NCI-H345 treated with DMSO at 0.1 percent for 48 hours (cell line): ENCODE data around the gene PRB2.
"Not testable (repeated sequence)": the region's sequence is repeated elsewhere in the genome, so short reads cannot be mapped to it uniquely, and the experiment has no call there.

Experiments
- DNase-seq: peaks from one replicate; lab custom pipeline; 2025; ENCODE audit not compliant: unreplicated experiment; lab: John Stamatoyannopoulos, UW

PRB2 gene

DNA sequence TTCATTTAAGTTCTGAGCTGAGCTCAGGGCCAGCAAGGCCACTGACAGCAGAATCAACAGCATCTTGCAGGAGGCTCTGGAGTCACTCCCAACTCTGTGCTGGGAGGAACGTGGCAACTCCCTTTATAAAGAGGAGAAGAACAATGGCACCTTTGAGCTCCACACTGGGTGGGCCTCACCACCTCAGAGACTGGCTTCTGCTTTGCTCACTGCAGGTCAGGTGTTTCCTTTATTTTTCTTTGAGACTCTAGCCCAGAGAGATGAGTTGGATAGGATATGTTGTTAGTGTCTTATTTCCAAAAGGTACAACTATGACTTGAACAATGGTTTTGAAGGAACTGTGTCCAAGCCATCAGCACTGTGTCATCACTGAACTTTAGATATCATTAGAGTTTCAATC lies at the start of gene PRB2:
TSS of gene PRB2 (minus strand) at position 101 of the 400 bp plus-strand sequence. CDS start at position 63, 38 bp downstream.
- DNase-seq = not testable (repeated sequence)

DNA sequence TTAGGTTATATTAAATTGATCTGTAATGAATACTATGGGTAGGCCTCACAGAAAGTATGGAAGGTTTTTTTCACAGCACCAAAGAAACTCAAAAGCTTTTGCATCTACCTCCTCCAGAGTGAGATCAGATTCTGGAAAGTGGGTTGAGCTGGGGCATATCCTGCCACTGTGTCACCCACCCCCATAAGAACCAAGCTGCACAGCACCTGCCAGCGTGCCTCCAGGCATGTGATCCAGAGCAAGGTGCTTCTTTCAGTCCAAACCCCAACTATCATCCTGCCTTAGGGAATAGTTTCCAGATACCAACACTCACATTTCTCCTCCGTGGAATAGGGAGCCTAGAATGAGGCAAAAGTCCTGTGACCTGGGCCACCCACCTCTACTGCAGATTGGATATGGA lies 42.6 kb upstream of the PRB2 start:
- no peak for DNase-seq

DNA sequence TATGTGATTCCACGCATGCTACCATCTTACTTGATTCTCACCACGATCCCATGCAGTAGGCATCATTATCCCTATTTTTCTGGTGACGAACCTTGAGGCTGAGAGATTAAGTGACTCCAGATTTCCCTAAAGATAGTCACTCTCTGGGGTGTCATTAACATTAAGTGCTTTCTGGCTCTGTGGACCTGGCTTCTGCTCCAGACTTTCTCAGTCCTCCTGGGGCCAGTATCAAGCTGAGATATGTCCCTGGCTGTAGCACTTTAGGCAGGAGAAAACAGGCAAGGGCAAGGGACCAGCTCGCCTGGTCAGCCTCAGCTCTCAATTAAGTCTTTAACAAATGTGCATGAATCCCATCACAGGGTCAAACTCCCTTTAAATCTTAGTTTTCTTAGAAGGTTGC lies 38.3 kb upstream of the PRB2 start:
- no peak for DNase-seq

DNA sequence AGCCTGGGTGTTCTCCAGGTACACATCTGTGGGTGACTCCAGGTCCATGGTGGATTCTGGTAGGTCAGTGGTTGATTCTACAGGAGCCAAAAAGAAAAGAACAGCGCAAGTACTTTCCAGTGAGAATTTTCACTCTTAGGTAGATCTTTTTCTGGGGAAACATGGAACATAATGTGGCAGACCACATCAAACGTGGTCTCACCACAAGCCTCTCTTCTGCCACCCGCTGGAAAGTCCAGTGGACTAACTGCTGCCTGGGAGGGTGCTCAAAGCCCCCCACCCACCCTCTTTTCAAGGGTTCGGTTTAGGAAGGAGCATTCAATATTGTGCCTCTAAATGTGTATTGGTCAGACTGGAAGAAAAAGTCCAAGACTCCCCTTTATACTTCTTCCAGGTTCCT lies 36.1 kb upstream of the PRB2 start:
- no peak for DNase-seq

DNA sequence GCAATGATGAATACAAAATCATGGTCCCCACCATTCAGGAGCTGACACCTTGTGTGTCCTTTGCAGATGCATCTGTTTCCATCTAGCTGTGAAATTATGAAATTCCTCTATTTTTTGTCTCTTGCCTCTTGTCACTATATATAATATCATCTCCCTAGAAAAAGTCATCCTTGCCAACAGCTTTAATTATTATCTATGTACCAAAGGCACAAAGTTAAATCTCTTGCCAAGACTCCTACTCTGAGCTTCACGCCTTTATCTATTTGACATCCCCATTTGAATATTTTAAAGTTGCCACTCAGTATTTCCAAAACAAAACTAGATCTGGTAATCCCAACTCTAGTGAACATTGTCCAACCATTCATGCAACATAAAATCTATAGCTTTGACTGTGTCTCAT lies 32.0 kb upstream of the PRB2 start:
- no peak for DNase-seq

DNA sequence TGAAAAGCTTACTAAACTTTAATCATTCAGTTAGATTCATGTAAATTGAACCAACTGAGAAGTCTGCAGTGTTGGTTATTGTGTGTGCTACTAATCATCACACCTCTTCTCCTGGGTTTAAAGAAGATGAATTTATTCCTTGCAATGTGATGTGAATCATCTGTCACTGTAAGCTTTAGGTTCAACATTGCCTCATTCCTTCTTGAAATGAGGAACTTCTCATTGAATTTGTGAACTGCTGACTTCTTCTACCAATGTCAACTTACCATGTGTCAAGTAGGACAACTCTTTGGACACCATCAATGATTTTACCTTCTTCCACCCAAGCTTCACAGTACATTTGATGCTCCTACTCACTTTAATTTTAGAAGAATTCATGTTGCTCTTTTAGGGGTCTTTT lies 17.4 kb upstream of the PRB2 start:
- no peak for DNase-seq

DNA sequence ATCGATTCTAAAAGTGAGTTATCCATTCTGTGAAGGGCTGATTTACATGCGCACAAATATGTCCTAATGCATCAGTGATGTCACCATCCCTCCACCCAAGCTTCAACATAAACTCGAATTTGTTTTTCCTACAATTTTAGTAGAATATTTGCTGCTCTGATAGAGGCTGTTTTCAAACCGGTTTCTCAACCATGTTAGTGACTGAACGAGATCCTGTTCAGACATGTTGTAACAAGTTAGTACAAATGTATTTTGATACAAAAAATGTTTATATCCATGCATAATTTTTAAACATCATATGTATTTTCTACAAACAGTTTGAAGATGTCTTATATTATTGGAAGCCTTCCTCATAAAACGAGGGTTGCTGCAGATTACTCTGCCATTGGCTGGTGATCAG lies 12.7 kb upstream of the PRB2 start:
- no peak for DNase-seq

DNA sequence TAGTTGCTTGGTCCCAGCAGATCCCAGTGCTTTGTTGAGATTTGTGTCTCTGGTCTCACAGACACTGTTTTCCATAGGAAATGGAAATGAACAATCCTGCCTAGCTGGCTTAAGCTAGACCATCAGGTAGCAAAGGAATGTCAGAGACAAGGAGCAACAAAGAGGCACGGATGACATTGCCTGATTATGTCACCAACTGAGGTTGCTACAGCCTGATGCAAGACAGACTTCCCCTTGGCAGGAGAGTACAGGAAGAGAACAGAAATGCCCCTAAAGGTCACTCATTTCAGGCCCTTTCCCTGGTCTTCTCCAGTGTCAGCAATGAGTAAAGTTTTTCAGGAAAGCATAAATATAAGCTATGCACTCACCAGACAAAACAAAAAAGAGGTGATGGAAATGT lies 2.0 kb upstream of the PRB2 start:
- no peak for DNase-seq

DNA sequence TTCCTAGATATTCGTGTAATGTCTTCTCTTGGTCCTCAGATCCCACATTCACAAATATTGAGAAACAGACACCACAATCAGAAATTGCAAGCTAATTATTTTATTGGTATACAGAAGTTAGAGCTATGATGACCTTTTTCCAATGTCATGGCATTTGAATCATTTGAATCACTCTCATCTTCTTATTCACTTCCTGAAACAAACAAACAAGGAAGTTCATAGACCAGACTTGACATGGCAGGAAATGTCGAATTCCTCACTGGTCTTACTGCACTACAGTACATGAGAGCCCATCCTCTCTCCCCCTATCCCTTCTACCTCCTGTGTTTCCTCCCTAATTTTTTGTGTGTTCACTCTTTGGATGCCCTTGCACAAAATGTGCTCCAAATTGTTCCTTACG lies 3.9 kb downstream of the PRB2 start:
- not testable (repeated sequence) for DNase-seq

DNA sequence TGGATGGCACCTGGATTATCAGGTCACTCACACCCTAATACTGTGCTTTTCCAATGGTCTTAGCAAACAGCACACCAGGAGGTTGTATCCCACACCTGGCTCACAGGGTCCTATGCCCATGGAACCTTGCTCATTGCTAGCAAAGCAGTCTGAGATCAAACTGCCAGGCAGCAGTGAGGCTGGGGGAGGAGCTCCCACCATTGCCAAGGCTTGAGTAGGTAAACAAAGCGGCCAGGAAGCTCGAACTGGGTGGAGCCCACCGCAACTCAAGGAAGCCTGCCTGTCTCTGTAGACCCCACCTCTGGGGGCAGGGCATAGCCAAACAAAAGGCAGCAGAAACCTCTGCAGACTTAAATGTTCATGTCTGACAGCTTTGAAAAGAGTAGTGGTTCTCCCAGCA lies 17.9 kb downstream of the PRB2 start:
- DNase-seq = not testable (repeated sequence)

DNA sequence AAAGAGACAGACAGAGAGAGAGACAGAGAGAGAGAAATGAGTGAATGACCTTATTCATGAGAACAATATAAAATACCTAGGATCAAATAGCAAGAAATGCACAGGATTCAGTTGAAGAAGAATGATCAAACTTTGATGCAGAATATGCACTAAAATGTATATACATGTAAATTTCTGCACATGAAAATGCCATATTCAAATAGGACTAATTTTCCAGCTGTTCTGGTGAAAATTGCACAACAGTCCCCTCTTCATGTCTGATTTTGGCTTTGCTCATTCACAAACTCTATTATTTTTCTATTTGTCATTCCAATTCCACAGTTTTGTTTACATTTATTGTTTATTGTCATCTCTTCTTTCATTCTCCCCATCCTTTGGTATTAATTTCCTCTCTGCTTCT lies 34.2 kb downstream of the PRB2 start:
- DNase-seq = no peak

DNA sequence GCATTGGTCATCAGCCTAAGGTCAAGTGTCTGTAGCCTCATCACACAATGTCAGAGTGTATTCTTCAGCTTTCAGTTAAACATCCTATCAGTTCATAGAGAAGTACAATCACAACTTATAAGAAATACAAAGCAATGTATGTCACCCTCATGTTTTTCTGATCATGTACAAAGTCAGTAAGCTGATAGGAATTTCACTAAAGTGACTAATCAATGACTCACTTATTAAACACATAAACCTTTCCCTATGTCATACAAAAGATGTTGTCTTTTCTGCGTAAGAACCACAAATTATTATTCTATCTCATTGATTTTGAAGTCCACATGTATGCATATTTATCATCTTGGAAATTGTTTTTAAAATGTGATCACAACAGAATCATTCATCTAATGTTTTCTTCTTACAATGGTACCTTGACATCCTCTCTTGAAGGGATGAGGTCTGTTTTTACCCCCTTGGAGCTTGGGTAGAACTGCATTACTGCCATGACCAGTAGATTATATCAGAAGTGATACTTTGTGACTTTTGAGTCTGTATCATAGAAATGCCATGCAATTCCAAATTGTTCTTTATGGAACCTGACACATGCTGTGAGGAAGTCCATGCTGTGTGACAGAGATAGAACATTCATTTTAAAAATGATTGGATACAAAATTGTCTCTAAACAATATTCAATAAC lies 35.0 kb downstream of the PRB2 start:
- not testable (repeated sequence) for DNase-seq

DNA sequence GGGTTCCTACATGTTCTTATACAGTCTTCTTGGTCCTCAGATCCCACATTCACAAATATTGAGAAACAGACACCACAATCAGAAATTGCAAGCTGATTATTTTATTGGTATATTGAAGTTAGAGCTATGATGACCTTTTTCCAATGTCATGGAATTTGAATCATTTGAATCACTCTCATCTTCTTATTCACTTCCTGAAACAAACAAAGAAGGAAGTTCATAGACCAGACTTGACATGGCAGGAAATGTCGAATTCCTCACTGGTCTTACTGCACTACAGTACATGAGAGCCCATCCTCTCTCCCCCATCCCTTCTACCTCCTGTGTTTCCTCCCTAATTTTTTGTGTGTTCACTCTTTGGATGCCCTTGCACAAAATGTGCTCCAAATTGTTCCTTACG lies 43.6 kb downstream of the PRB2 start:
- DNase-seq = not testable (repeated sequence)

DNA sequence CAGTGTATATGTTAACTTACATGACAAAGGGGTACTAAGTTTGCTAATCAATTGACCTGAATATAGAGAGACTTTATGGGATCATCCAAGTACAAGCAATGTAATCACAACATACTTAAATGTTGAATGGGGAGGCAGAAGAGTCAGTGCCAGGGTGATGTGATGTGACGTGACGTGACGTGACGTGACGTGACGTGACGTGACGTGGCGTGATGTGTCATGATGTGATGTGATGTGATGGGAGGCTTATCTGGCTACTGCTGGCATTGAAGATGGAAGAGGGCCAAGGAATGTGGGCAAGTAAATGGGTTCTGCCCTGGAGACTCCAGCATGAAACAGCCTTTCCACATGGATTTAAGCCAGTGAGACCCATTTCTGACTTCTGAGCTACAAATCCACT lies 46.9 kb downstream of the PRB2 start:
- DNase-seq = no peak

DNA sequence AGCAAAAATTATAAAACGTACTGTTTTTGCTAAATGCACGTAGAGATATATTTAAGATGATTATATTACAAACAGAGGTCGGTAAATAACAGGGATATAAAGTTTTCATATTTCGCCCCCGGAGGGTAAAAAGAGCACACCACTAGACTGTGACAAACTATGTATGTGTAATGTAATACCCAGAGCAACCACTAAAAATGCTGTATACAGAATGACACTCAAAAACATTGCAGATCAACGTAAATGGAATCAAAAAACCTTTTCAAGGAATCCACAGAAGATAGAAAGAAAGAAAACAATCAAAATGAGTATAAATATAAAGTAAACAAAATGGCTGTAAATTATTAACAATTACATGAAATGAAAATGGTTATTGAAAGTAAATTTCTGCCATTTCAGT lies 47.6 kb downstream of the PRB2 start:
- no peak for DNase-seq

DNA sequence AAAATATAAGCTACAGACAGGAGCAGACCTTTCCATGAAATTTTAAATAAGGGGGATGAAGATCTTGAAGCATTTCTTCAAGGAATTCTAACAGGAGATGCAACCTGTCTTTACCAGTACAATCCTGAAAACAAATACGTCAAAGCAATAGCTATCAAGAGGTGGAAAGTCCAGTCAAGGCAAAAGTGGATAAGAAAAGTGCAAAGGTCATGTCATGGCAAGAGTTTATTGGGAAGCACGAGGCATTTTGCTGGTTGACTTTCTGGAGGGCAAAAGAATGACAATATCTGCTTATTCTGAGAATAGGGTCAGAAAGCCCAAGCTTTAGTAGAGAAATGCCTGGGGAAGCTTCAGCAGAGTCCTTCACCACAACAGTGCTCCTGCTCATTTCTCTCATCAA lies 50.9 kb downstream of the PRB2 start:
- no peak for DNase-seq
